ENCODE data around the gene TRNP1.

GRCh38 chr1:26994020-26994786 lies 711 bp downstream of the TRNP1 start:
- TF ChIP-seq, protein P1, sequence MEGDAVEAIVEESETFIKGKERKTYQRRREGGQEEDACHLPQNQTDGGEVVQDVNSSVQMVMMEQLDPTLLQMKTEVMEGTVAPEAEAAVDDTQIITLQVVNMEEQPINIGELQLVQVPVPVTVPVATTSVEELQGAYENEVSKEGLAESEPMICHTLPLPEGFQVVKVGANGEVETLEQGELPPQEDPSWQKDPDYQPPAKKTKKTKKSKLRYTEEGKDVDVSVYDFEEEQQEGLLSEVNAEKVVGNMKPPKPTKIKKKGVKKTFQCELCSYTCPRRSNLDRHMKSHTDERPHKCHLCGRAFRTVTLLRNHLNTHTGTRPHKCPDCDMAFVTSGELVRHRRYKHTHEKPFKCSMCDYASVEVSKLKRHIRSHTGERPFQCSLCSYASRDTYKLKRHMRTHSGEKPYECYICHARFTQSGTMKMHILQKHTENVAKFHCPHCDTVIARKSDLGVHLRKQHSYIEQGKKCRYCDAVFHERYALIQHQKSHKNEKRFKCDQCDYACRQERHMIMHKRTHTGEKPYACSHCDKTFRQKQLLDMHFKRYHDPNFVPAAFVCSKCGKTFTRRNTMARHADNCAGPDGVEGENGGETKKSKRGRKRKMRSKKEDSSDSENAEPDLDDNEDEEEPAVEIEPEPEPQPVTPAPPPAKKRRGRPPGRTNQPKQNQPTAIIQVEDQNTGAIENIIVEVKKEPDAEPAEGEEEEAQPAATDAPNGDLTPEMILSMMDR (IDR thresholded peaks at IDR 0.05; ENCODE audit: low read depth, low read length, missing input control) = no peak
- no peak for TF ChIP-seq GABPA (IDR thresholded peaks at IDR 0.05 in 1 of 2, conservative IDR thresholded peaks at IDR 0.05 in 1 of 2)
- TF ChIP-seq EGR1 (IDR thresholded peaks at IDR 0.05; ENCODE audit: low read depth in 2 of 2) = no peak
- TF ChIP-seq YY1 (IDR thresholded peaks at IDR 0.05) = no peak
- TF ChIP-seq, protein P2, sequence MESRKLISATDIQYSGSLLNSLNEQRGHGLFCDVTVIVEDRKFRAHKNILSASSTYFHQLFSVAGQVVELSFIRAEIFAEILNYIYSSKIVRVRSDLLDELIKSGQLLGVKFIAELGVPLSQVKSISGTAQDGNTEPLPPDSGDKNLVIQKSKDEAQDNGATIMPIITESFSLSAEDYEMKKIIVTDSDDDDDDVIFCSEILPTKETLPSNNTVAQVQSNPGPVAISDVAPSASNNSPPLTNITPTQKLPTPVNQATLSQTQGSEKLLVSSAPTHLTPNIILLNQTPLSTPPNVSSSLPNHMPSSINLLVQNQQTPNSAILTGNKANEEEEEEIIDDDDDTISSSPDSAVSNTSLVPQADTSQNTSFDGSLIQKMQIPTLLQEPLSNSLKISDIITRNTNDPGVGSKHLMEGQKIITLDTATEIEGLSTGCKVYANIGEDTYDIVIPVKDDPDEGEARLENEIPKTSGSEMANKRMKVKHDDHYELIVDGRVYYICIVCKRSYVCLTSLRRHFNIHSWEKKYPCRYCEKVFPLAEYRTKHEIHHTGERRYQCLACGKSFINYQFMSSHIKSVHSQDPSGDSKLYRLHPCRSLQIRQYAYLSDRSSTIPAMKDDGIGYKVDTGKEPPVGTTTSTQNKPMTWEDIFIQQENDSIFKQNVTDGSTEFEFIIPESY (IDR thresholded peaks at IDR 0.05) = no peak
- TF ChIP-seq JUND (IDR thresholded peaks at IDR 0.05) = no peak
- no peak for TF ChIP-seq RXRA (IDR thresholded peaks at IDR 0.05)
- TF ChIP-seq, protein P3, sequence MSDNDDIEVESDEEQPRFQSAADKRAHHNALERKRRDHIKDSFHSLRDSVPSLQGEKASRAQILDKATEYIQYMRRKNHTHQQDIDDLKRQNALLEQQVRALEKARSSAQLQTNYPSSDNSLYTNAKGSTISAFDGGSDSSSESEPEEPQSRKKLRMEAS (IDR thresholded peaks at IDR 0.05) = no peak
- no peak for TF ChIP-seq FOXA2 (IDR thresholded peaks at IDR 0.05)
- TF ChIP-seq, protein P4, sequence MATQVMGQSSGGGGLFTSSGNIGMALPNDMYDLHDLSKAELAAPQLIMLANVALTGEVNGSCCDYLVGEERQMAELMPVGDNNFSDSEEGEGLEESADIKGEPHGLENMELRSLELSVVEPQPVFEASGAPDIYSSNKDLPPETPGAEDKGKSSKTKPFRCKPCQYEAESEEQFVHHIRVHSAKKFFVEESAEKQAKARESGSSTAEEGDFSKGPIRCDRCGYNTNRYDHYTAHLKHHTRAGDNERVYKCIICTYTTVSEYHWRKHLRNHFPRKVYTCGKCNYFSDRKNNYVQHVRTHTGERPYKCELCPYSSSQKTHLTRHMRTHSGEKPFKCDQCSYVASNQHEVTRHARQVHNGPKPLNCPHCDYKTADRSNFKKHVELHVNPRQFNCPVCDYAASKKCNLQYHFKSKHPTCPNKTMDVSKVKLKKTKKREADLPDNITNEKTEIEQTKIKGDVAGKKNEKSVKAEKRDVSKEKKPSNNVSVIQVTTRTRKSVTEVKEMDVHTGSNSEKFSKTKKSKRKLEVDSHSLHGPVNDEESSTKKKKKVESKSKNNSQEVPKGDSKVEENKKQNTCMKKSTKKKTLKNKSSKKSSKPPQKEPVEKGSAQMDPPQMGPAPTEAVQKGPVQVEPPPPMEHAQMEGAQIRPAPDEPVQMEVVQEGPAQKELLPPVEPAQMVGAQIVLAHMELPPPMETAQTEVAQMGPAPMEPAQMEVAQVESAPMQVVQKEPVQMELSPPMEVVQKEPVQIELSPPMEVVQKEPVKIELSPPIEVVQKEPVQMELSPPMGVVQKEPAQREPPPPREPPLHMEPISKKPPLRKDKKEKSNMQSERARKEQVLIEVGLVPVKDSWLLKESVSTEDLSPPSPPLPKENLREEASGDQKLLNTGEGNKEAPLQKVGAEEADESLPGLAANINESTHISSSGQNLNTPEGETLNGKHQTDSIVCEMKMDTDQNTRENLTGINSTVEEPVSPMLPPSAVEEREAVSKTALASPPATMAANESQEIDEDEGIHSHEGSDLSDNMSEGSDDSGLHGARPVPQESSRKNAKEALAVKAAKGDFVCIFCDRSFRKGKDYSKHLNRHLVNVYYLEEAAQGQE (IDR thresholded peaks at IDR 0.05) = no peak
